GM18511 (cell line): ENCODE results near the gene SLC2A13.
A peak's percentile ranks its signal among the peaks of the same experiment; 100 is the strongest.
"Not testable (repeated sequence)": the region's sequence is repeated elsewhere in the genome, so short reads cannot be mapped to it uniquely, and the experiment has no call there.

Source experiments
- ATAC-seq: cut with Tn5 transposase; IDR thresholded peaks from one replicate; pipeline ENCODE4 v1.9.1; 2021; ENCODE audit warnings: mild to moderate bottlenecking, moderate library complexity; ENCODE audit not compliant: unreplicated experiment

The SLC2A13 gene

DNA sequence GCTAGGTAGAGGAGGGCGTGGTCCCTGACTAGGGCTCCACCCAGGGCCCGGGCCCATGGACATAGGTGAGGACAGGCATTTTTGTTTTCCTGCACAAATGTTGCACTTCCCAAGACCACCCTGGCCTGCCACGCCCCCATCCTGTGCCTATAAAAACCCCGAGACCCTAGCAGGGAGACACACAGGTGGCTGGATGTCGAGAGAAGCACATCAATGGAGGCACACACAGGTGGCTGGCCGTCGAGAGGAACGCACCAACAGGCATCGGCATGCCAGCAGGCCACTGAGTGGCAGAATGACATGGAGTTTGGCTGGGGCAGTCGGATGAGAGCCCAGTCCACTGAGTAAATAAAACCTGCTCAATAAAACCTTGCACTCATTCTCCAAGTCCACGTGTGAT is 328.4 kb downstream of the SLC2A13 start:
- ATAC-seq = no peak

DNA sequence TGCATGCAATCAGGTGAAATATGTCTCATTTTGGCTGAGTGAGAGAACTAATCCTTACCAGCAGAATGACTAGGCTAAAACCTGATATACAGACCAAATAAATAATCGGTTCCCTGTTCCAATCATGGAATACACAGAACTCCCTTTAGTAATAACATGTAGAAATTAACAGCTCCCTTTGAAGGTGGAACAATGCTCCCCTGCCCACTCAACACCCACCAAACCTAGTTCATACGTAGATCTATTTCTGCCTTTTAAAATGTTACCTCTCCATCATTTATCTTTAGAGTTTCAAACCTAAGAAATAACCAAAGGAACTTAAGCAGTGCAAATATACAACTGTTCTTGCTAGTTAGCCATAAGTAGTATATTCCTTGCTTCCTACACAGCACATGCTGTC is 332.6 kb downstream of the SLC2A13 start:
- ATAC-seq = no peak

DNA sequence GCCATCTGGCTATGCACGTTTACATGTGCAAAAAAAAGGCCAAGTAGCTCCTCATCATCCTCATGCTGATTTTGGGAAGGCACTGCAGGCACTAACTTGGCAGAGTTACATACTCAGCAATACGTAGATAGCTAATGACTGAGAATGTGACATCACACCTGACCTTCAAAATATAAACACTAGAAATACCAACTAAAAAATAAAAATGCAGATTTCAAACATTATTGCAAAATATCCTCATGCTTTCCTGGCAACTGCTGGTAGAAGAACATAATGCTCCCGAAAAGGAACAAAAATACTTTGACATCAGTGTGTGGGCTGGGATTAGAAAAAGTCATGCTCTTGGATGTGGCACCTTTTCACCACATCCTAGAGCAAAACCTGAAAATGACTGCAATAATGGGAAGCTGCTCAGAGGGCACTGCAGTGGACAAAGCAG is 333.0 kb downstream of the SLC2A13 start:
- no peak for ATAC-seq

DNA sequence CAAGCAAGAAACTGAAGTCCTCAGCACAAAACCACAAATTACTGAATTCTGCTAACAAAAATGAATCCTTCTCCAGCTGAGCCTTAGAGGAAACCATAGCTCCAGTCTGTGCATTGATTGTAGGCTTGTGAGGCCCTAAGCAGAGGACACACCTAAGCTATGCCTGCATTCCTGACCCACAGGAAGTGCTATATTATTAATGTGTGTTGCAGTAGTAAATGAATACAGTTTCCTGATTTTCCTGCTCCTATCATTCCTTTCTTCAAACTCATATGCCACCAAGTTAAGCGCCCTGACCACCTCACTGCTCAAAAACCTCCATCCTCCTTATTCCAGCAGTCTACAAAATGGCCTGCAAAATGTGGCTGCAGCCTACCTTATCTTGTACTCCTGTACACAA is 334.4 kb downstream of the SLC2A13 start:
- ATAC-seq = no peak

DNA sequence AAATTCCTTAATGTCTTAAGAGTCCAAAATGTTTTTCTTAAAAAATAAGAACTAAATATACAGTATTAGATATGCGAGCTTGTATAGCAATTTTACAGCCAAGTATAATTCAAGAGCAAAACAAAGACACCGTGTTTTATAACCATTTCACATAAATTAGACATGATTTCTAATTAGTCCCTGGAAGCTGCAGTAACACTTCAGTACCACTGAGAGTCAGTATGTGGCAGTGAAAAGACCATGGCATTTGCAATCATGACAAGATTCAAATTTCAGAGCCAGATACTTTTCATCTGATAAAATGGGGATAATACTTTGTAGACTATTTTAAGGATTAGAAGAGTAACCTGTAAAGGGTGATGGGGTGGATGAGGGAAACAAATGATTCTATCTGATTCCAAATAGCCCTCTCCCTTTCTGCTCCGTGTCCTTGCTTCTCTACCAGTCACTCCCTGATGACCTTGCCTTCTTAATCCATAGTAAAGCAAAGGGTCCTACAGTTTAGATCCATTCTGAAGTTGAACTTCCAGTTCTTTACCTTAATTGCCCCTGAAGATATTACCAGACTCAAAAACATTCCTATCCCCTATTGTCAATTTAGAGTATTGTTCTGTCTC is 340.8 kb downstream of the SLC2A13 start:
- ATAC-seq = peak; percentile 88

DNA sequence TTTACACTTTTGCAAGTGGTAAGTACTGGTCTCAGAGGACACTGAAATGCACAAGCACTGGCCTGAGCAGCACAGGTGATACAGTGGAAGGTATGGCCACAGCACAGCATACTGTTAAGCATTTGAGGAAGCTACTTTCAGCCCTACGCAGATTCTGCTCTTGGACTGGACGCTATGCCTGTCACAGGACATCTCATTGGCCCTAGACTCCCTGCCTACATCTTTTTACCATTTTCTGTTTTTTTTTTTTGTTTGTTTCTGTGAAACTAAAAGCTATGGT is 342.1 kb downstream of the SLC2A13 start:
- no peak for ATAC-seq

DNA sequence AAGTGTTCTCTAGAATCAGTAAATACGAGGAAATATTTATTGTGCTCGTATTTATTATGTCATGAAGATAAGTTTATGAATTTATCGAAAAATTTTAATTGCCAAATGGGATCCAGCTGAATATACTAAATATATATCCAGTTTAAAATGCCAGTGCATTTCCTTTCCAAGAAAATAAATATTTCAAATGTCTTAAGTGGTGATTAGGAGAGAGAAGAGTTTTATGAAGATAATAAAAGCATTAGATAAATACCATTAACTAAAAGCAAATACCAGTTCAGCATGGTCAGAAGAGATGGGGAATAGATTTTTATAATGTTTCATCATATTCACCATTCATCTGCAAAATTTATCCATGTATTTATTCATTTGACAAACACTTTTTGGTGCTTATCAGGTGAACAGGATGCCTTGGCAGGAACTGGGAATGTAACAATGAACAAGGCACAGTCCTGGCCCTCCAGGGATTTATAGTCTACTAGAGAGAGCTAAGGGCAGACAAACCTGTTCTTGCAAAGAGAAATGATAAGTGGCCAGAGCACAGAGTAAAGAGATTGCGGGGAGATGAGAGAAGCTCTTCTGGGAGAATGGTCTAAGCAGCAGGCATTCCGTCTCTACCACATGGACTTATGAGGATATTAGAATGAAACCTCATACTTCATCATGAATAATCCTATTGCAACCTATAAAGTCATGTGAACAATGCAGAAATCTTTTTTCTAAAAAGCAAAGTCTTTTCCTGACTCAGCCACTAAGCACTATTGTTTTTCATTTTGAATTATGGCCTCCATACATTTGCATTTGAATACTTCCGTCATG is 342.6 kb downstream of the SLC2A13 start:
- no peak for ATAC-seq

DNA sequence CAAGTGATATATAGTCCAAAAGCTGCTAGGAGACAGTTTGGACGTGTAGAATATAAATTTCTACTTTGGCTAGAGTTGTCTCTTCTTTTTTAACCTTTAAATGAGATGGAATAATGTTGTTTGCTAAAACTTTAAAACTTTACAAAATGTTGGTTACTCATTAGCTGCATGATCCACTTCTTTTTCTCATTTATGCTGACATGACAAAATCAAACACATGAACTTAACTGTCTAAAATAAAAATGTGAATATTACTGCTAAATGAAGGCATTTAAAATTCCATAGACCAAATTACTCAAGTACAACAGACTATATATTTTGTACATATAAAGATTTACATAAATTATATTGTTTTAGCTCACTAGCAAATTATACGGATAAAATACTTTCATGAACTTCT is 350.4 kb downstream of the SLC2A13 start:
- no peak for ATAC-seq

DNA sequence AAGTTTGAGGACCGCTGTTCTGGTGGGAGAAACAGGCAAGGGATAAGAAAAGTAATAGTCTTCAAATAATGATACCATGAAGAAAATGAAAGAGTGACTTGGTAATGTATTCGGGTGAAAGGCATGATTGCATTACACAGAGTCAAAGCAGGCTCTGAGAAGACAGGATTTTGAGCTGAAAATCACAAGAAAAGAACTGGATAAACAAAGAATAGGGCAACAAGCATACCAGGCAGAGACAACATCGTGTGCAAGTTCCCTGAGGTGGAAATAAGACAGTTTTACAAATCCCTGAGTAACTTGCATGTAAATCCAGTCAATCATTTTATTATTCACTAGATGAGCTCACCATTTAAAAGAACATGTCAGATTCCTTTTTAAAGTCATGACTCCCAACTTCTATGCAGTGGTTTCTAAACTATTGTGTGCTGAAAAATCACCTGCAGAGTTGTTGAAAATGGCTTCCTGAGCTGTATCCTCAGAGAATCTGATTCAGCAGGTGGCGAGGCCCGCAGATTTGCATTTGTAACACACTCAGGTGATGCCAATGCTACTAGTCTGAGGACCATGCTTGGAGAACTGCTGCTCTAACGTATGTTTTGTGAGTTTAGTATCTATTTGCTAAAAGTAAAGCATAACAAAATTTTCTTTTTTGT is 353.3 kb downstream of the SLC2A13 start:
- no peak for ATAC-seq

DNA sequence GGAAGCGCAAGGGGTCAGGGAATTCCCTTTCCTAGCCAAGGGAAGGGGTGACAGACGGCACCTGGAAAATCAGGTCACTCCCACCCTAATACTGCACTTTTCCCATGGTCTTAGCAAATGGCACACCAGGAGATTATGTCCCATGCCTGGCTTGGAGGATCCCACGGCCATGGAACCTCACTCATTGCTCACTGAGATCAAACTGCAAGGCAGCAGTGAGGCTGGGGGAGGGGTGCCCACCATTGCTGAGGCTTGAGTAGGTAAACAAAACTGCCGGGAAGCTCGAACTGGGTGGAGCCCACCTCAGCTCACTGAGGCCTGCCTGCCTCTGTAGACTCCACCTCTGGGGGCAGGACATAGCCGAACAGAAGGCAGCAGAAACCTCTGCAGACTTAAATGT is 359.7 kb downstream of the SLC2A13 start:
- not testable (repeated sequence) for ATAC-seq

DNA sequence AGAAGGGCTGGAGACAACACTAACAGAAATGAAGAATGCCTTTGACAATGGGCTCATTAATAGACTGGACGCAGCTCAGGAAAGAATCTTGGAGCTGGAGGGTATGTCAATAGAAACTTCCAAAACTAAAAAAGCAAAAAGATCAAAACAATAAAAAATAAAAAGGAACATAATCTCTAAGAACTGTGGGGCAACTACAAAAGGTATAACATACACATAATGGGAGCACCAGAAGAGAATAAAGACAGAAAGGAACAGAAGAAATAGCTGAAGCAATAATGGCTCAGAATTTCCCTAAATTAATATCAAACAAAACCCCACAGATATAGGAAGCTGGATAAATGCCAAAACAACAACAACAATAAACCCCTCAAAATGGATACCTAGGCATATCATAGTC is 362.2 kb downstream of the SLC2A13 start:
- no peak for ATAC-seq

DNA sequence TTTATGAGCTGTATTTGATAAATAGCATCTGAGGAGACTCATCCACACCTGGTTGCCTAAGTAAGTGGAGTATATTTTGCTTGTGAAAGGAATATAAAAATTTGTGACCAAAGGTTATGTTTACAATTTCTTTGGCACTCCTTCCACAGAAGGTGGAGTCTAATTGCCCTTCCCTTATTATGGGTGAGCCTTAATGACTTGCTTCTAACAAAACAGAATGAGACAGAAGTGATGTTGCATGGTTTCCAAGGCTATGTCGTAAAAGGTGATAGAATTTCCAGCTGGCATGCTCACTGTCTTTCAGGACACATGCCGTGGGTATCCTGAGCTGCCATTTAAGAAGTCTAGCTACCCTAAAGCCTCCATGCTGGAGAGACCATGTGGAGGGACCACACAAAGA is 369.5 kb downstream of the SLC2A13 start:
- no peak for ATAC-seq

DNA sequence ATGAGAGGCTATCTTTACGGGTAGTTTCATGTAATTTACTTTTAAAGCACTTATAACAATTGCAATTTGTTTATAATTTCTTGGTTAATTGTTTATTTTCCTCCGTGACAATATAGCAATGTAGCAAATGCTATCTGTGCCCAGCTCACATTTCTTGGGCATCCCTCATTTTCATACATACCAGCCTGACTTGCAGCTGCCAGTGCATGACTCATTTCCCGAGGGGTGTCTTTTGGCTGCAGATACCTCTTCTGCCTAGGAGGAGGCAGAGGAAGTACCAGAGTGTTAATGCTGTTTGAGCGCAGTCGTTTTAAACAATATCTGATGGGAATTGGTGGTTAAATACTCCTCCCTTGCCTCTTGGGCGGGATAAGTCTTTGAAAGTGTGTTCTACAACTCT is 382.1 kb downstream of the SLC2A13 start:
- ATAC-seq = no peak

DNA sequence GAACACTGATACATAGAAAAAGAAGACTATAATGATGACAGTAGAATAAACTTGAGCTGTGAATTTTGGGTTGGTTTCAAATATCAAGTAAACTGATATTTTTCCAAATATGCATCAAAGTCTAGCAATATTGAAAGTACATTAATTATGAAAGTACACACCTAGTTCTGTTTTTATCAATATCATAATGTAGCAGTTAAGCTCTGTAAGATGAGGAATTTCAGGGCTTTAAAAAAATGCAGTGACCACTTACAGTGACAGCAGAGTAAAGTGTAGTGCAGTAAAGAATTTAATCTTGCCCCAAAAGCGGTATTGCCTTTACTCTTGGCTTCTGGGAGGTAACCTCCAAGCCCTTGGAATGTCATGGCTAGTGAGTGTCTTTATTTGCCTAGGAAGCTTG is 383.4 kb downstream of the SLC2A13 start:
- ATAC-seq = no peak

DNA sequence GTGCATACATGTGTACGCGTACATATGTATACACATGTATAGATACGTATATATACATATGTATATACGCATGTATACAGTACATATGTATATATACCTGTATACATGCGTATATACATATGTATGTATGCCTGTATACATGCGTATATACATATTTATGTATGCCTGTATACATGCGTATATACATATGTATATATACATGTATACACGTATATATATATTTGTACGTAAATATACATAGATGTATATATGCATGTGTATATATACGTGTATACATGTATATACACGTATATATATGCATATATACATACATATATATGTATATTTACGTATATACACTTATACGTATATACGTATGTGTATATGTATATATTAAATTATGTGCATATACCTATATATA is 392.3 kb downstream of the SLC2A13 start:
- ATAC-seq = no peak

DNA sequence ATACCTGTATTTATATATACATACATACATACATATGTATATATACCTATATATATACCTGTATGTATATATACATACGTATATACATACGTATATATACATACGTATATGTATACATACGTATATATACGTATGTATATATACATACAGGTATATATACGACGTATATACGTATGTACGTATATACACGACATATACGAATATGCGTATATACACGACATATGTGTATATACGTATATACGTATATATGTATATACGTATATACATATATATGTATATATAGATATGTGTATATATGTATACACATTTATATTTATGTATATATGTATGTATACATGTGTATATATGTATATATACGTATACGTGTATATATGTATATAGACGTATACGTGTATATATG is 393.5 kb downstream of the SLC2A13 start:
- ATAC-seq = no peak
